ENCODE measurements around the gene IRS1.

IRS1 gene

GRCh38 chr2:226825056-226825455 lies 25.4 kb upstream of the IRS1 start:
- no peak for DNase-seq

GRCh38 chr2:226818930-226819329 lies 19.3 kb upstream of the IRS1 start:
- DNase-seq: no peak

- no peak for DNase-seq
Measured at GRCh38 chr2:226813148-226813701, 13.6 kb upstream of the IRS1 start.

- no peak for DNase-seq
Measured at GRCh38 chr2:226803410-226803809, 3.8 kb upstream of the IRS1 start.

- no peak for DNase-seq
Measured at GRCh38 chr2:226802573-226802972, 3.0 kb upstream of the IRS1 start.

- peak; percentile 28 to 67 (median 40) for DNase-seq
Measured at GRCh38 chr2:226800941-226801784, 1.5 kb upstream of the IRS1 start.

- DNase-seq: no peak
Measured at GRCh38 chr2:226799976-226800940, 638 bp upstream of the IRS1 start.

- DNase-seq: peak; percentile 18 to 36 (median 23)
Measured at GRCh38 chr2:226798422-226799210, 1.0 kb downstream of the IRS1 start.

- DNase-seq: no peak
Measured at GRCh38 chr2:226797989-226798421, 1.6 kb downstream of the IRS1 start.

GRCh38 chr2:226797289-226797988 lies 2.2 kb downstream of the IRS1 start:
- peak in 1 of 4 experiments; percentile 6 for DNase-seq

GRCh38 chr2:226796840-226797288 lies 2.8 kb downstream of the IRS1 start:
- DNase-seq: no peak

- DNase-seq: no peak
Measured at GRCh38 chr2:226796012-226796839, 3.4 kb downstream of the IRS1 start.

GRCh38 chr2:226795281-226796011 lies 4.2 kb downstream of the IRS1 start:
- DNase-seq: no peak

- no peak for DNase-seq
Measured at GRCh38 chr2:226794751-226795171, 4.9 kb downstream of the IRS1 start.

GRCh38 chr2:226794196-226794661 lies 5.4 kb downstream of the IRS1 start:
- no peak for DNase-seq

- DNase-seq: no peak
Measured at GRCh38 chr2:226793646-226794045, 6.0 kb downstream of the IRS1 start.

- DNase-seq: no peak
Measured at GRCh38 chr2:226792155-226792881, 7.3 kb downstream of the IRS1 start.

- DNase-seq: peak; percentile 81 to 90 (median 85)
Measured at GRCh38 chr2:226791487-226792081, 8.0 kb downstream of the IRS1 start.

- peak in 2 of 4 experiments; percentile 50 to 56 for DNase-seq
Measured at GRCh38 chr2:226791056-226791486, 8.5 kb downstream of the IRS1 start.
